ENCODE data around the gene CAMK2N1. TPM values are rescaled to one million over a fixed set of nuclear protein-coding genes. Genes with fewer than 3 reads are reported as not detected.

CAMK2N1 gene
- total and polyA plus RNA-seq, 2 of the 13 experiments (the other 11 are each of a cell fraction or from before 2014, with no cell fraction given): 38.0 to 38.6 TPM

DNA sequence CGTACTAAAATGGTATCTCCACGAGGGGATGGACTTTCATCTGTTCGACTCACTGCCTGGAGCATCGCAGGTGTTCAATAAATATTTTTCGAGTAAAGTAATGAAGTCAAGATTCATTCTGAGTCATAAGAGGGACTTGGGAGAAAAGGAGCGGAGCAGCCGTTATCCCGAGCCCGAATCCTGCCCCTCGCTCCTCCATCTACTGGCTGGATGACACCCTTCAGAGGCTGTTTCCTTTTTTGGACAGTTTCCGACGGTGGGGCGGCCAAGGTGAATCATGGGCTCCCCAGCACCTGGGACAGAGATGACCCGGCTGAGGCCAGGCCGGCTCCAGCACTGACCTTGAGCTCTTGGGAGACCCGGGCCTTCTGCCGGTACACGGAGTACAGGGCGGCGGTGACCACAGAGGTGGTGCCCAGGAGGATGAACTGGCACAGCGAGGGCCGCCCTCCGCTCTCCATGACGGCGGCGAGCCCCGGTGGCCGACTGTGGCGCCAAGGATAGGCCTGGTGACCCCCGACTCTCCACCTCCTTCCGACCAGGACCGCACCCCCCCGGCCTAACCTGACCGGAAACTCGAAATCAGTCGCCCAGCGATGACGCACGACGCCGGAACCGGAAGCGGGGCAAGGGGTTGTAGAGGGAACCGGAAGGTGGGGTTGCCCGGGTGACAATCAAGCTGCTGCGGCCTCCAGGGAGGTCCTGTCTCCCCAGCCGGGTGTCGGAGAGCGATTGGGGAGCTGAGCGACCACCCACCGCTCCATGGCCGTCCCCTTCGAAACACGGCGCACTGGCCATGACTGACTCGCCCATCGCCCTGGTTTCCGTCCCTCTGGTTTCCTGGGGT, 21.8 kb upstream of the CAMK2N1 start, which contains the start of gene MUL1 (continued):
- TF ChIP-seq ZFP36 (IDR thresholded peaks at IDR 0.05; ENCODE audit: borderline replicate concordance, low read depth, low read length, partially characterized antibody) (no peak), SP5 (CRISPR knock-in tag; IDR thresholded peaks at IDR 0.05; ENCODE audit: borderline replicate concordance, low read depth) (no peak), ZBTB40 (IDR thresholded peaks at IDR 0.05) (peak; percentile 94), ZBTB40 (CRISPR knock-in tag; IDR thresholded peaks at IDR 0.05) (peak; percentile 78), RXRA (CRISPR knock-in tag; IDR thresholded peaks at IDR 0.05) (peak; percentile 73; the same call in 1 of the 2 replicates), MEF2D (CRISPR knock-in tag; IDR thresholded peaks at IDR 0.05) (peak; percentile 30; the same call in 1 of the 2 replicates), ZNF761 (CRISPR knock-in tag; conservative IDR thresholded peaks at IDR 0.05) (peak; percentile 73), ZBTB10 (CRISPR knock-in tag; IDR thresholded peaks at IDR 0.05; ENCODE audit: borderline replicate concordance) (0 out of 2 replicates have a peak, but pooled peaks have one; percentile 57), CENPT (CRISPR knock-in tag; IDR thresholded peaks at IDR 0.05; ENCODE audit: low read depth) (no peak), SALL1 (CRISPR knock-in tag; IDR thresholded peaks at IDR 0.05) (peak; percentile 87)
- TF ChIP-seq, protein P1, sequence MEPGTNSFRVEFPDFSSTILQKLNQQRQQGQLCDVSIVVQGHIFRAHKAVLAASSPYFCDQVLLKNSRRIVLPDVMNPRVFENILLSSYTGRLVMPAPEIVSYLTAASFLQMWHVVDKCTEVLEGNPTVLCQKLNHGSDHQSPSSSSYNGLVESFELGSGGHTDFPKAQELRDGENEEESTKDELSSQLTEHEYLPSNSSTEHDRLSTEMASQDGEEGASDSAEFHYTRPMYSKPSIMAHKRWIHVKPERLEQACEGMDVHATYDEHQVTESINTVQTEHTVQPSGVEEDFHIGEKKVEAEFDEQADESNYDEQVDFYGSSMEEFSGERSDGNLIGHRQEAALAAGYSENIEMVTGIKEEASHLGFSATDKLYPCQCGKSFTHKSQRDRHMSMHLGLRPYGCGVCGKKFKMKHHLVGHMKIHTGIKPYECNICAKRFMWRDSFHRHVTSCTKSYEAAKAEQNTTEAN (CRISPR knock-in tag; conservative IDR thresholded peaks at IDR 0.05): 0 out of 2 replicates have a peak, but pooled peaks have one; percentile 62
- TF ChIP-seq, protein P2, sequence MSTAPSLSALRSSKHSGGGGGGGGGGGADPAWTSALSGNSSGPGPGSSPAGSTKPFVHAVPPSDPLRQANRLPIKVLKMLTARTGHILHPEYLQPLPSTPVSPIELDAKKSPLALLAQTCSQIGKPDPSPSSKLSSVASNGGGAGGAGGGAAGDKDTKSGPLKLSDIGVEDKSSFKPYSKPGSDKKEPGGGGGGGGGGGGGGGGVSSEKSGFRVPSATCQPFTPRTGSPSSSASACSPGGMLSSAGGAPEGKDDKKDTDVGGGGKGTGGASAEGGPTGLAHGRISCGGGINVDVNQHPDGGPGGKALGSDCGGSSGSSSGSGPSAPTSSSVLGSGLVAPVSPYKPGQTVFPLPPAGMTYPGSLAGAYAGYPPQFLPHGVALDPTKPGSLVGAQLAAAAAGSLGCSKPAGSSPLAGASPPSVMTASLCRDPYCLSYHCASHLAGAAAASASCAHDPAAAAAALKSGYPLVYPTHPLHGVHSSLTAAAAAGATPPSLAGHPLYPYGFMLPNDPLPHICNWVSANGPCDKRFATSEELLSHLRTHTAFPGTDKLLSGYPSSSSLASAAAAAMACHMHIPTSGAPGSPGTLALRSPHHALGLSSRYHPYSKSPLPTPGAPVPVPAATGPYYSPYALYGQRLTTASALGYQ (CRISPR knock-in tag; IDR thresholded peaks at IDR 0.05): peak; percentile 54; the same call in 1 of the 2 replicates
